B cell (primary cell): ENCODE measurements around the gene PPP1R36. TPM values are rescaled to one million over a fixed set of nuclear protein-coding genes. Genes with fewer than 3 reads are reported as not detected.

Source experiments
- ATAC-seq: fragments of 200-7000 bp; cut with Tn5 transposase; one replicate; pipeline ENCODE4 v1.10.0; 2021; ENCODE audit warnings: low read depth, mild to moderate bottlenecking, moderate number of reproducible peaks, moderate library complexity
- CTCF ChIA-PET: fragments of 350-600 bp; sonication (Branson Sonifier 250); formaldehyde crosslinking; loops from one replicate; lab custom pipeline; 2021; ENCODE audit warnings: antibody characterized with exemption, inconsistent platforms; lab: Charles Lee
- POLR2A ChIA-PET: fragments of 350-600 bp; sonication (Branson Sonifier 250); formaldehyde crosslinking; loops from one replicate; lab custom pipeline; 2021; ENCODE audit warnings: antibody characterized with exemption; lab: Charles Lee
- DNase-seq: peaks from one replicate; pipeline ENCODE4 v3.0.0; 2013
- H2AFZ ChIP-seq: 2 replicates; pipeline ENCODE4 v1.6.1; 2012; ENCODE audit warnings: mild to moderate bottlenecking, low read depth, low read length; ENCODE audit not compliant: insufficient read depth, poor library complexity, severe bottlenecking
- H3K27ac ChIP-seq, 2 donors: 1 replicate in 1 of 2; 2 replicates in 1 of 2; pipeline ENCODE4 v1.5.1; 2012 to 2013; ENCODE audit warnings: low read length in 2 of 2, mild to moderate bottlenecking in 2 of 2, moderate library complexity in 1 of 2
- H3K27me3 ChIP-seq, 4 experiments: fragments of 200-600 bp in 1 of 4; sonication (generic) in 1 of 4; replicated peaks in 1 of 4; 1 replicate in 2 of 4; 2 replicates in 2 of 4; pipeline versions ENCODE4 v1.6.1 to v1.7.0; 2013 to 2016; ENCODE audit warnings: low read length in 3 of 4, mild to moderate bottlenecking in 2 of 4, mixed read lengths in 1 of 4, moderate library complexity in 1 of 4; ENCODE audit not compliant: insufficient read depth in 4 of 4, control insufficient read depth in 3 of 4; ENCODE audit errors: control extremely low read depth in 1 of 4
- H3K36me3 ChIP-seq, 2 experiments: replicated peaks in 1 of 2; 1 replicate in 1 of 2; 2 replicates in 1 of 2; pipeline versions ENCODE4 v1.6.1 to v1.7.1; 2013; ENCODE audit warnings: low read length in 1 of 2; ENCODE audit not compliant: insufficient read depth in 2 of 2, control insufficient read depth in 1 of 2; ENCODE audit errors: control extremely low read depth in 1 of 2, extremely low read depth in 1 of 2
- H3K4me1 ChIP-seq, 2 donors: fragments of 200-600 bp in 1 of 2; sonication (generic) in 1 of 2; 1 replicate in 1 of 2; 2 replicates in 1 of 2; pipeline versions ENCODE4 v1.5.1 to v1.6.1; 2013 to 2017; ENCODE audit warnings: low read length in 2 of 2; ENCODE audit not compliant: control insufficient read depth in 2 of 2, insufficient read depth in 2 of 2
- H3K4me2 ChIP-seq: replicated peaks from 2 replicates; pipeline ENCODE3; 2012; ENCODE audit warnings: mild to moderate bottlenecking, low read depth, low read length; ENCODE audit not compliant: poor library complexity, severe bottlenecking
- H3K4me3 ChIP-seq, 5 experiments: fragments of 200-600 bp in 1 of 5; sonication (generic) in 1 of 5; 1 replicate in 3 of 5; 2 replicates in 2 of 5; pipeline versions ENCODE4 v1.5.1 to v1.7.0; 2011 to 2016; ENCODE audit warnings: low read length in 4 of 5, mild to moderate bottlenecking in 4 of 5, low read depth in 2 of 5, control low read depth in 1 of 5, moderate library complexity in 1 of 5; ENCODE audit not compliant: insufficient read depth in 1 of 5; ENCODE audit errors: control extremely low read depth in 1 of 5, extremely low read depth in 1 of 5
- H3K79me2 ChIP-seq: fragments of 200-600 bp; sonication (generic); one replicate; pipeline ENCODE4 v1.6.0; 2016; ENCODE audit warnings: low read length; ENCODE audit not compliant: control insufficient read depth, insufficient read depth
- H3K9ac ChIP-seq: fragments of 200-600 bp; sonication (generic); 2 replicates; pipeline ENCODE4 v1.6.1; 2017; ENCODE audit warnings: mild to moderate bottlenecking, low read length, moderate library complexity
- H3K9me3 ChIP-seq, 3 donors: one replicate each; pipeline versions ENCODE4 v1.6.1 to v1.7.1; 2013; ENCODE audit warnings: low read length in 2 of 3; ENCODE audit not compliant: control insufficient read depth in 2 of 3, insufficient read depth in 1 of 3; ENCODE audit errors: control extremely low read depth in 1 of 3
- H4K20me1 ChIP-seq: 2 replicates; pipeline ENCODE4 v1.6.0; 2012; ENCODE audit warnings: mild to moderate bottlenecking, low read length; ENCODE audit not compliant: insufficient read depth, control insufficient read depth, poor library complexity, severe bottlenecking
- H3K27ac Mint-ChIP-seq: one replicate; pipeline ENCODE4 v1.8.0; 2021; ENCODE audit warnings: mixed read lengths
- H3K27me3 Mint-ChIP-seq: one replicate; pipeline ENCODE4 v1.8.0; 2021; ENCODE audit warnings: mixed read lengths
- H3K4me1 Mint-ChIP-seq: one replicate; pipeline ENCODE4 v1.8.0; 2021; ENCODE audit warnings: mixed read lengths
- H3K4me3 Mint-ChIP-seq: one replicate; pipeline ENCODE4 v1.8.0; 2021; ENCODE audit warnings: mixed read lengths
- H3K9me3 Mint-ChIP-seq: one replicate; pipeline ENCODE4 v1.8.0; 2022; ENCODE audit warnings: mixed read lengths; ENCODE audit not compliant: insufficient read depth
- EZH2 ChIP-seq: IDR thresholded peaks from 2 replicates; pipeline ENCODE4 v1.6.1; 2012; ENCODE audit warnings: borderline replicate concordance, low read depth, mild to moderate bottlenecking, moderate library complexity, low read length; ENCODE audit not compliant: insufficient read depth, poor library complexity, severe bottlenecking
- WGBS: methylation state at CpG from one replicate; pipeline ENCODE4 v1.1.5; 2013; ENCODE audit warnings: missing lambda C conversion rate; ENCODE audit not compliant: insufficient coverage; 5-methylcytosine and 5-hydroxymethylcytosine counted together
- intact Hi-C: fragments of 100-400 bp; cut with micrococcal nuclease; formaldehyde crosslinking; loops from one replicate; pipeline ENCODE4 v1.10.0; 2022
- polyA plus RNA-seq: library from polyadenylated mRNA; depleted of rRNA; stranded (reverse); fragments of >200 nt; gene quantifications from 2 replicates; pipeline ENCODE4 v1.2.3, GENCODE V29; 2012
- total RNA-seq, 2 donors: library from RNA; stranded (reverse); fragments of 120-200 nt in 1 of 2; gene quantifications; 1 replicate in 1 of 2; 2 replicates in 1 of 2; pipeline versions ENCODE4 v1.2.3 to v1.2.4, GENCODE V29; 2013 to 2022
- TF ChIP-seq, protein P1 (sequence below): fragments of 200-600 bp; IDR thresholded peaks from one replicate; pipeline ENCODE4 v1.8.0; 2022; ENCODE audit warnings: antibody characterized with exemption, mild to moderate bottlenecking

Gene PPP1R36
- total and polyA plus RNA-seq, 2 donors (not counting 1 experiment from before 2014, with no cell fraction given), result 0.06 TPM; not detected in 1

DNA sequence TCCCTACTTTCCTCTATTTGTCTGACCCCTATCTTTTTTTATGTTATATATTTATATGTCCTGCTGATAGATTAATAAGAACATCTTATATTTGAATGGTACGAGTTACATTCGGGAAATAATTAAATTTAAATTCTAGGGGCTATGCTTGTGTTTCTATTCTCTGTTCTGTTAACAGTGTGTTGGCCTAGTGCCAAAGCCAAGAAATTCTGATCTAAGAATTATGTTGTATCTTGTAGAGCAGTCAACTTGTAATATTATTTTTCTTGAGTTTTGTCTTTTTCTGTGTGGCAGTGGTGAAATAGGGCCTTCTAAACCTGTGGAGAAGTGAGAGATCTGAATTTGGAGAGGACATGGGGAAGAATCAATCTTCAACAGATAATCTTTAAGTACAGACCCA, 18.2 kb upstream of the PPP1R36 start:
- H3K27me3 ChIP-seq, result no peaks in the 10 kb centered on the region
- no peak overlapping the region for H3K27ac ChIP-seq
- H3K9ac ChIP-seq, result no peak overlapping the region
- Mint-ChIP-seq H3K4me3 (no peak overlapping the region), H3K9me3 (no peaks in the 10 kb centered on the region), H3K27ac (no peak overlapping the region), H3K4me1 (no peaks in the 10 kb centered on the region), H3K27me3 (no peaks in the 10 kb centered on the region)
- H3K36me3 ChIP-seq, result no peaks in the 10 kb centered on the region
- CTCF ChIA-PET, result interaction anchor here (1.3 to 2.1 kb wide), 2 partner anchors 9 to 20 kb away, joined by 4 to 8 read pairs; partner anchors contain the start of gene HSPA2
- no peaks in the 10 kb centered on the region for H3K9me3 ChIP-seq
- ATAC-seq (no peak), DNase-seq (no peak)
- no peak overlapping the region for H3K4me3 ChIP-seq
- no peak overlapping the region for H2AFZ ChIP-seq
- intact Hi-C loops, result no loop called here
- TF ChIP-seq EZH2, result no peak
- TF ChIP-seq, protein P1, sequence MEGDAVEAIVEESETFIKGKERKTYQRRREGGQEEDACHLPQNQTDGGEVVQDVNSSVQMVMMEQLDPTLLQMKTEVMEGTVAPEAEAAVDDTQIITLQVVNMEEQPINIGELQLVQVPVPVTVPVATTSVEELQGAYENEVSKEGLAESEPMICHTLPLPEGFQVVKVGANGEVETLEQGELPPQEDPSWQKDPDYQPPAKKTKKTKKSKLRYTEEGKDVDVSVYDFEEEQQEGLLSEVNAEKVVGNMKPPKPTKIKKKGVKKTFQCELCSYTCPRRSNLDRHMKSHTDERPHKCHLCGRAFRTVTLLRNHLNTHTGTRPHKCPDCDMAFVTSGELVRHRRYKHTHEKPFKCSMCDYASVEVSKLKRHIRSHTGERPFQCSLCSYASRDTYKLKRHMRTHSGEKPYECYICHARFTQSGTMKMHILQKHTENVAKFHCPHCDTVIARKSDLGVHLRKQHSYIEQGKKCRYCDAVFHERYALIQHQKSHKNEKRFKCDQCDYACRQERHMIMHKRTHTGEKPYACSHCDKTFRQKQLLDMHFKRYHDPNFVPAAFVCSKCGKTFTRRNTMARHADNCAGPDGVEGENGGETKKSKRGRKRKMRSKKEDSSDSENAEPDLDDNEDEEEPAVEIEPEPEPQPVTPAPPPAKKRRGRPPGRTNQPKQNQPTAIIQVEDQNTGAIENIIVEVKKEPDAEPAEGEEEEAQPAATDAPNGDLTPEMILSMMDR, result no peak
- WGBS, result no CpG with 5 or more reads among the region's 2 CpGs
- H3K4me2 ChIP-seq, result no peak overlapping the region
- POLR2A ChIA-PET, result no interaction called here
- H3K4me1 ChIP-seq, result no peaks in the 10 kb centered on the region
- peaks cover 4% of the 10 kb centered on the region for H4K20me1 ChIP-seq
- peaks cover 4% of the 10 kb centered on the region for H3K79me2 ChIP-seq

DNA sequence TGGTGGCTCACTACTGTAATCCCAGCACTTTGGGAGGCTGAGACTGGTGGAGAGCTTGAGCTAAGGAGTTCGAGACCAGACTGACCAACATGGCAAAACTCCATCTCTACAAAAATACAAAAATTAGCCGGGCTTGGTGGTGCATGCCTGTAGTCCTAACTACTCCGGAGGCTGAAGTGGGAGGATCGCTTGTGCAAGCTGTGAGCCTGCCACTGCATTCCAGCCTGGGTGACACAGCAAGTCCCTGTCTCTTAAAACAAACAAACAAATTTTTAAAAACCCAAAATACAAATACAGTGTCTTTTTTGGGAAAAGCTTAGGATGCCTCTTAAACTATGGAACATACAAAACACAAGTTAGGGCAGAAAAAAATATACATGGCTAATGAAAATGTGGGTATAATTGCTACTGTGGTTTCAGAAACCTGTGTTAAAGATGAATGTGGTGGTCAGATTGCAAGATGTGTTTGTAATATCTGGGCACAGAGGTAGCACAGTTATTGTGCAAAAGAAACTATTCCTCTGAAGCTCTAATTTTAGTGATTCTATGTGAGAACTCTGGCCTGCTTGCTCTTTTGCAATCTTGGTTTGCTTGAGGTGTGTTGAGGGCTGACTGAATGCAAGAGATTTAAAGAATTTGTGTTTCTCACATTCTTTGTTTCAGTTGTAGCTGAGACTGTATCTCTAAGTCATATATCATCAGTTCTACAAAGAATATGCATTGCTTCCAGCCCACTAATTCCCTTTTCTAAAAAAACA, 13.1 kb upstream of the PPP1R36 start:
- no peak overlapping the region for H3K4me3 Mint-ChIP-seq
- Histone ChIP-seq H3K79me2 (no peaks in the 10 kb centered on the region), H3K27me3 (peaks cover 0 to 14% (median 5%) of the 10 kb centered on the region in 4 experiments), H3K9ac (no peak overlapping the region), H3K4me3 (no peak overlapping the region), H2AFZ (no peak overlapping the region), H4K20me1 (no peaks in the 10 kb centered on the region), H3K4me2 (no peak overlapping the region), H3K9me3 (peaks cover 0 to 14% (median 10%) of the 10 kb centered on the region in 3 donors), H3K36me3 (no peaks in the 10 kb centered on the region), H3K4me1 (peaks cover 17 to 23% of the 10 kb centered on the region in 2 donors), H3K27ac (no peak overlapping the region)
- no CpG with 5 or more reads among the region's 4 CpGs for WGBS
- POLR2A ChIA-PET, result no interaction called here
- peaks cover 6% of the 10 kb centered on the region for H3K9me3 Mint-ChIP-seq
- peaks cover 21% of the 10 kb centered on the region for H3K4me1 Mint-ChIP-seq
- TF ChIP-seq, protein P1, result no peak
- no peak for TF ChIP-seq EZH2
- ATAC-seq, result no peak
- DNase-seq, result no peak
- peaks cover 5% of the 10 kb centered on the region for H3K27me3 Mint-ChIP-seq
- CTCF ChIA-PET, result interaction anchor here (1.5 kb wide), 1 partner anchor 107 kb away, joined by 3 read pairs; no protein-coding TSS in a partner anchor
- no peak overlapping the region for H3K27ac Mint-ChIP-seq
- intact Hi-C loops, result no loop called here
